Erythroblast (primary cell): ENCODE results near the gene YIF1B.

Experiments
- GATA1 ChIP-seq: IDR thresholded peaks from 2 replicates; pipeline ENCODE4 v1.6.1; 2011; ENCODE audit warnings: low read depth, mild to moderate bottlenecking, control low read depth, low read length, moderate library complexity
- POLR2A ChIP-seq: IDR thresholded peaks from 2 replicates; pipeline ENCODE4 v1.6.1; 2011; ENCODE audit warnings: mild to moderate bottlenecking, low read length

GRCh38 chr19:38340927-38341326, 25.2 kb upstream of the YIF1B start:
- no peak for TF ChIP-seq POLR2A
- TF ChIP-seq GATA1, result no peak
